Kidney epithelial cell (primary cell): ENCODE measurements around the gene ALMS1. TPM values are rescaled to one million over a fixed set of nuclear protein-coding genes. Genes with fewer than 3 reads are reported as not detected.
"Not testable (repeated sequence)": the region's sequence is repeated elsewhere in the genome, so short reads cannot be mapped to it uniquely, and the experiment has no call there.

Experiments used
- DNase-seq: peaks from one replicate; pipeline ENCODE4 v3.0.0-alpha.2; 2010; ENCODE audit warnings: low read depth
- H3K27me3 ChIP-seq: 2 replicates; pipeline ENCODE4 v1.6.0; 2011; ENCODE audit warnings: low read length; ENCODE audit not compliant: control insufficient read depth, insufficient read depth
- H3K36me3 ChIP-seq: 2 replicates; pipeline ENCODE4 v1.5.1; 2011; ENCODE audit warnings: low read length; ENCODE audit not compliant: control insufficient read depth, insufficient read depth
- H3K4me3 ChIP-seq: 2 replicates; pipeline ENCODE4 v1.5.1; 2011; ENCODE audit warnings: low read depth, mild to moderate bottlenecking, control low read depth, low read length
- CTCF ChIP-seq: IDR thresholded peaks from 2 replicates; pipeline ENCODE4 v1.5.1; 2011; ENCODE audit warnings: mild to moderate bottlenecking, moderate library complexity, low read length, control low read depth, inconsistent platforms; ENCODE audit not compliant: insufficient read depth, poor library complexity, severe bottlenecking
- total RNA-seq: library from RNA; depleted of rRNA; stranded (reverse); fragments of >200 nt; gene quantifications from 2 replicates; pipeline ENCODE4 v1.2.3, GENCODE V29; 2015

ALMS1 gene
- total RNA-seq, 1 donor from 2014 or later: 26.1 TPM

DNA sequence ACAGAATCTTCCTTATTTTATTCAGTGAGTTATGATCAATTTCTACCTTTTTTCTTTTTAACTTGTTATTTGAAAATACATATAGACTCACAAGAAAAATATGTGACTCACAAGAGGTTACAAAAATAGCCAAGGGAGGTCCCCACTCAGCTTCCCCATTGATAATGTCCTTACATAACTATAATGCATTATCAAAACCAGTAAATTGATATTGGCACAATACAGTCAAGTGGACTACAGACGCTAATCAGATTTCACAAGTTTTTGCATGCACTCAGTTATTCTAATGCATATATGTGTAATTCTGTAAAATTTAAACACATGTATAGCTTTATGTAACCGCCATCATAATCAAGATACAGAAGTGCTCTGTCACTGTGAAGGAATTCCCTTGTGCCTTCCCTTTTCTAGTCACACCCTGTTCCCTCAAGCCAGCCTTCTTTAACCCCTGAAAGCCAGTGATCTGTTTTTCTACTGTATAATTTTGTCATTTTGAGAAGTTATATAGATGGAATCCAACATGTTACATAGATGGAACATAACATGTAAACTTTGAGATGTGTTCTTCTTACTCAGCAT, 118.4 kb downstream of the ALMS1 start:
- Histone ChIP-seq H3K36me3 (no peaks in the 10 kb centered on the region), H3K4me3 (no peak overlapping the region), H3K27me3 (no peaks in the 10 kb centered on the region)
- no peak for DNase-seq
- TF ChIP-seq CTCF: no peak

DNA sequence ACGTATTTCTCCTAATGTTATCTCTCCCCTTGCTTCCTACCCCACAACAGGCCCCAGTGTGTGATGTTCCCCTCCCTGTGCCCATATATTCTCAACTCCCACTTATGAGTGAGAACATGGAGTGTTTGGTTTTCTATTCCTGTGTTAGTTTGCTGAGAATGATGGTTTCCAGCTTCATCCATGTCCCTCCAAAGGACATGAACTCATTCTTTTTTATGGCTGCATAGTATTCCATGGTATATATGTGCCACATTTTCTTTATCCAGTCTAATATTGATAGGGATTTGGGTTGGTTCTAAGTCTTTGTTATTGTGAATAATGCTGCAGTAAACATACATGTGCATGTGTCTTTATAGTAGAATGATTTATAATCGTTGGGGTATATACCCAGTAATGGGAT, 119.2 kb downstream of the ALMS1 start:
- DNase-seq, H3K27me3 ChIP-seq, H3K36me3 ChIP-seq, H3K4me3 ChIP-seq: not testable (repeated sequence)

DNA sequence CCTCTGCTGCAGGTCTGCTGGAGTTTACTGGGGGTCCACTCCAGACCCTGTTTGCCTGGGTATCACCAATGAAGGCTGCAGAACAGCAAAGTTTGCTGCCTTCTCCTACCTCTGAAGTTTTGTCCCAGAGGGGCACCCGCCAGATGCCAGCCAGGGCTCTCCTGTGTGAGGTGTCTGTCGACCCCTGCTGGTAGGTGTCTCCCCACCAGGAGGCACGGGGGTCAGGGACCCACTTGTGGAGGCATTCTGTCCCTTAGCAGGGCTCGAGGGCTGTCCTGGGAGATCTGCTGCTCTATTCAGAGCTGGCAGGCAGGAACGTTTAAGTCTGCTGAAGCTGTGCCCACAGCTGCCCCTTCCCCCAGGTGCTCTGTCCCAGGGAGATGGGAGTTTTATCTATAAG, 124.8 kb downstream of the ALMS1 start:
- H3K4me3 ChIP-seq, DNase-seq, H3K36me3 ChIP-seq, H3K27me3 ChIP-seq: not testable (repeated sequence)

DNA sequence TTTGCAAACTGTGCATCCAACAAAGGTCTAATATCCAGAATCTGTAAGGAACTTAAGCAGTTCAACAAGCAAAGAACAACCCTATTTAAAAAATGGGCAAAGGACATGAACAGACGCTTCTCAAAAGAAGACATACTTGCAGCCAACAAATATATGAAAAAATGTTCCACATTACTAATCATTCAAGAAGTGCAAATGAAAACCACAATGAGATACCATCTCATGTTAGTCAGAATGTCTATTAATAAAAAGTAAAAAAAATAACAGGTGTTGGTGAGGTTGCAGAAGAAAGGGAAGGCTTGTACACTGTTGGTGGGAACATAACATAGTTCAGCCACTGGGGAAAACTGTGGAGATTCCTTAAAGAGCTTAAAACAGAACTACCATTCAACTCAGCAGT, 130.4 kb downstream of the ALMS1 start:
- no peaks in the 10 kb centered on the region for H3K36me3 ChIP-seq
- DNase-seq: no peak
- H3K27me3 ChIP-seq: no peaks in the 10 kb centered on the region
- no peak for TF ChIP-seq CTCF
- H3K4me3 ChIP-seq: no peak overlapping the region

DNA sequence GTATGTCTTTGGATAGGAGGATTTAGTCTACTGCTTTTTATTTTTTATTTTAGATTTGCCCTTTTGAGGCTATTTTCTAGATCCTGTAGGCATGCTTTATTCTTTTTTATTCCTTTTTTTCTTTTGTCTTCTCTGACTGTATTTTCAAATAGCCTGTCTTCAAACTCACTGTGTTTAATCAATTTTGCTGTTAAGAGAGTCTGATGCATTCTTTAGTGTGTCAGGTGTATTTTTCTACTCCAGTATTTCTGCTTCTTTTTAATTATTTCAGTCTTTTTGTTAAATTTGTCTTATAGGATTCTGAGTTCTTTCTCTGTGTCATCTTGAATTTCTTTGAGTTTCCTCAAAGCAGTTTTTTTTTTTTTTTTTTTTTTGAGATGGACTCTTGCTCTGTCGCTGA, 143.1 kb downstream of the ALMS1 start:
- Histone ChIP-seq H3K27me3 (no peaks in the 10 kb centered on the region), H3K36me3 (no peaks in the 10 kb centered on the region), H3K4me3 (no peak overlapping the region)
- no peak for TF ChIP-seq CTCF
- no peak for DNase-seq

DNA sequence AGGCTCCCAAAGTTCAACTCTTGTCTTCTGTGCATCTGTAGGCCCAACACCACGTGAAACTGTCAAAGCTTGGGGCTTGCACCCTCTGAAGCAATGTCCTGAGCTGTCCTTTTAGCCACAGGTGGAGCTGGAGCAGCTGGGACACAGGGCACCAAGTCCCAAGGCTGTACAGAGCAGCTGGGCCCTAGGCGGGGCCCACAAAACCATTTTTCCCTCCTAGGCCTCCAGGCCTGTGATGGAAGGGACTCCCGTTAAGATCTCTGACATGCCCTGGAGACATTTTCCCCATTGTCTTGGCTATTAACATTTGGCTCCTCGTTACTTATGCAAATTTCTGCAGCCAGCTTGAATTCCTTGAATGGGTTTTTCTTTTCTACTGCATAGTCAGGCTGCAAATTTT, 145.1 kb downstream of the ALMS1 start:
- H3K27me3 ChIP-seq, H3K4me3 ChIP-seq, DNase-seq, H3K36me3 ChIP-seq: not testable (repeated sequence)

- Histone ChIP-seq H3K27me3 (no peaks in the 10 kb centered on the region), H3K4me3 (no peak overlapping the region), H3K36me3 (no peaks in the 10 kb centered on the region)
- no peak for TF ChIP-seq CTCF
- no peak for DNase-seq
Measured at GRCh38 chr2:73532381-73532780, 146.7 kb downstream of the ALMS1 start.
